NK-92 (cell line): ENCODE measurements around the gene MUCL3.
"Not testable (repeated sequence)": the region's sequence is repeated elsewhere in the genome, so short reads cannot be mapped to it uniquely, and the experiment has no call there.

Experiments used
- DNase-seq: peaks from one replicate; lab custom pipeline; 2025; ENCODE audit not compliant: unreplicated experiment; lab: John Stamatoyannopoulos, UW

Gene MUCL3

DNA sequence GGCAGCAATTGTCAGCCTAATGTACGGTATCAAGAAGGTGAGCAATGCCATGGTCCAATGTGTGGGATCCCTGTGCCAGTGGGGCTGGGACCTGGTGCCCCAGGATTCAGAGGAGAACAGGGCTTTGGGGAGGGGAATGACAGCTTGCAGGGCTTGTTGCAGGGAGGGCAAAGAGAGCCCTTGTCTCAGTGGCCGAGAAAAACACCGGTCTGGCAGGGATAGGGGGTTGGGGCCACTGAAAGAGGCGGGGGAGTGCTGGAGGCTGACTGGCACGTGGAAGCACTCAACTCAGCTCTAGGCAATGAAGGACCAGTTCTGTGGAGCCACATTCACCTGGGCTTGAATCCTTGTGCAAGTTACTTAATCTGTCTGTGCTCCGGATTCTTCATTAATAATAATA lies 3.5 kb upstream of the MUCL3 start:
- no peak for DNase-seq

DNA sequence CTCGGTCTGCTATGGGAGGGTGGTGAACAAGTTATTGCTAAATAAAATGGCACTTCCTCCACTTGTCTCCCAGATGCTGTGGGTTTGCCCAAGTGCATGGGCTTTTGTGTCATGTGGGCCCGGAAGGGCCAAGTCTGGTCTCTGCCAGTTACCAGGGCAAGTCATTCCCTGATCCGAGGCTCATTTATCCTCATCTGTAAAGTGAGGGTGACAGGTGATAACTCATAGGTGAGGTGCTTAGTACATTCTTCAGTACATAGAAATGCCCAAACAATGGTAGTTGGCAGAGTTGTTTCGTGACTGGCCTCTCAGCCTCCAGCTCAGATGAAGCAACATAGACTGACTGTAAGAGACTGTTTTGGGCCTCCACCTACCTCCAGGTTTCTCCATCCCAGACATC lies 2.0 kb upstream of the MUCL3 start:
- DNase-seq = no peak

DNA sequence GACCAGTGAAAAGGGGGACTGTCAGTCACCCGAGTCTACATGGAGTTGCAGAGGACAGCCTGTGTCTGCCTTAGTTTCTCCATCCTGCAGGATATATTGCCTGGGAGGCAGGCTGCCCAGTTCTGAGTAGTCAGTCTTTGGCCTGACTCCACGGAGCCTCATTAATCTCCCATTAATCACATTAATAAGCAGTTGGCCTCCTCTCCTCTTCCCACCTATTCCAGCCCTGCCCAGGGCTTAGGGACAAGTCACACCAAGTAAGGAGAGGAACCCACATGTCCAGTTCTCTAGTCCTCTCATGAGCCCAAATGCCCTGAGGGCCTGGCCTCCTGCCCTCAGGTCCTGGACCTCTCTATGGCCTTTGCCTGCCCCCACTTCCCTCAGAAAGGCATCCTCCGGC lies 1.3 kb upstream of the MUCL3 start:
- no peak for DNase-seq

DNA sequence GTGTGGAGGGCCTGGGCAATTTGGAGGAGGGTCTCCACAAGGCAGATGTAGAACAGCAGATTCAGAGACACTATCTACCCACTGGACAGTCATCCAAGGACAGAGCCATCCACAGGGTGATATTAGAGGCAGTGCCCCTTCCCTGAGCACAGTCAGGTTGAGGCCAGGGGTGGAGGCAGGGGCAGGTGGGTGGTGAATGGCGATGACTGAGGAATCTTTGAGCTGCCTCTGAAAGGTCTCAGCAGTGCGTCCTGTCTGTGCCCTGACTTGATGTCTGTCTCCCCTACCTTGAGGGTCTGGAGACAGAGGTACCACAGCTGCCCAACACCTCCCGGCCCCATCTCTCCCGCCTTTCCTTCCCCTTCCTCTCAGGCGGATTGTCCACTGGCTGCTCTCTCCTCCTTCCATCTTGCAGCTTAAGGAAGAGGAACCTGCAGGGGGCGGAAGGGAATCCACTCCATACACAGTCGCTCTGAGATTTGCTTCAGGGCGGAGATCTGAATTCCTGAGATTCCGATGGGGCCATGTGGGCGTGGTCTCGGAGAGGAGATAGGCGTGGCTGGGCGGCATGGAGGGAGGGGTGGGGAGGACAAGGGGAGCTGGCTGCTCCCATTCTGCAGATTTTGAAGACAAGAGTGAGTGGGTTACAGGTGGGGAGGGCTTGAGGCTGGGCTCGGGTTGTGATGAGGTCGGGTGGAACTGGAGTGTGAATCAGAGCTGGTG lies 1.7 kb downstream of the MUCL3 start:
- DNase-seq = no peak

DNA sequence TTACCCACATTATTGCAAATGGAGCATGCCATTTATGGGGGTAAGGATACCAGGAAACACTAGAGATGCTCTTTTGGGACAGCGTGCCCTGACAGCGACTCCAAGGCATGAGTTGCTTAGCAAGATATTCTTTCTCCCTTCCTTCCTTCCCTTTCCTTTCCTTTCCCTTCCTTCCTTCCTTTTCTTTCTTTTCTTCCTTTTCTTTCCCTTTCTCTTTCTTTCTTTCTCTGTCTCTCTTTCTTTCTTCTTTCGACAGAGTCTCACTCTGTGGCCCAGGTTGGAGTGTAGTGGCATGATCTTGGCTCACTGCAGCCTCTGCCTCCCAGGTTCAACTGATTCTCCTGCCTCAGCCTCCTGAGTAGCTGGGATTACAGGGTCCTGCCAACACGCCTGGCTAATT lies 3.3 kb downstream of the MUCL3 start:
- no peak for DNase-seq

DNA sequence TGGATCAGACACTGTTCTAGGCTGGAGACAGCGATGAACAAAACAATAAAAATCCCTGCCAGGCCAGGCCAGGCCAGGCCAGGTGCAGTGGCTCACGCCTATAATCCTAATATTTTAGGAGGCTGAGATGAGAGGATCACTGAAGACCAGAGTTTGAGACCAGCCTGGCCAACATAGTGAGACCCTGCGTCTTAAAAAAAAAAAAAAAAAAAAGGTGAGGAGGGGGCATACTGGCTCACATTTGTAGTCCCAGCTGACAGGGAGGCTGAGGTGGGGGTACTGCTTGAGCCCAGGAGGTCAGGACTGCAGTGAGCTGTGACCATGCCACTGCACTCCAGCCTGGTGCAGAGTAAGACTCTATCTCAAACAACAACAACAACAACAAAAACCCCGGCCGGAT lies 4.5 kb downstream of the MUCL3 start:
- no peak for DNase-seq

DNA sequence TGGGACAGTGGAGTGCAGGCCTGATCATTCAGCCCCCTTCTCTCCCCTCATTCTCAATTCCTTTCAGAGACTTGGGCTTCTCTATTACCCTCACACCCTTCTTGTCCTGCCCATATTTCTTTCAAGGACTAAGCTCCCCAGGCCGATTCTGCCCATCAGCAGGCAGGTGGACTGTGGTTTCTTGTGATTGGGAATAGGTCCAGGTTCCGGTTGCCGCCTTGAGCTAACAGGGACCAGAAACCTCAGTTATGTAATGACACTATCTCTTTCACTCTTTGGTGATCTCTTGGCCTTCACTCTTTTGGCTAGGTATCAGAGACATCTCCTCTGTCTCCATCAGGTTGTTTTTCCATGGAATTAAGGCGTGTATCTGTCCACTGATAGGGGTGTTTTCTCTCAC lies 6.5 kb downstream of the MUCL3 start:
- DNase-seq = no peak

DNA sequence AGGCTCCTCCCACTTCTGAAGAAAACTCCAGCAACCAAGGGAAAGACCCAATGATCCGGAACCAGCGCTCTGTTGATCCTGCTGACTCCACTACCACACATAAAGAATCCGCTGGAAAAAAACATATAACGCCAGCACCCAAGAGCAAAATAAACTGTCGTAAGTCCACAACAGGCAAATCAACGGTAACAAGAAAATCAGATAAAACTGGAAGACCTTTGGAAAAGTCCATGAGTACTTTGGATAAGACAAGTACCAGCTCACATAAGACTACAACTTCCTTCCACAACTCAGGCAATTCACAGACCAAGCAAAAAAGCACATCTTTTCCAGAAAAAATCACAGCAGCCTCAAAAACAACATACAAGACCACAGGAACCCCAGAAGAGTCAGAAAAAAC lies 8.0 kb downstream of the MUCL3 start:
- no peak for DNase-seq

DNA sequence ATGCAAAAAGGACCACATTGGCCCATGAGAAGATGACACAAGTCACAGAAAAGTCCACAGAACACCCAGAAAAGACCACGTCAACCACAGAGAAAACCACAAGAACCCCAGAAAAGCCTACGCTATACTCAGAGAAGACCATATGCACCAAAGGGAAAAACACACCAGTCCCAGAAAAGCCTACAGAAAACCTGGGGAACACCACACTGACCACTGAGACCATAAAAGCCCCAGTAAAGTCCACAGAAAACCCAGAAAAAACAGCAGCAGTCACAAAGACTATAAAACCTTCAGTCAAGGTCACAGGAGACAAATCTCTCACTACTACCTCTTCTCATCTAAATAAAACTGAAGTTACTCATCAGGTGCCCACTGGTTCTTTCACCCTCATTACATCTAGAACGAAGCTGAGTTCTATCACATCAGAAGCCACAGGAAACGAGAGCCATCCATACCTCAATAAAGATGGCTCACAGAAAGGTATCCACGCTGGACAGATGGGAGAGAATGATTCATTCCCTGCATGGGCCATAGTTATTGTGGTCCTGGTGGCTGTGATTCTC lies 11.2 kb downstream of the MUCL3 start:
- DNase-seq = no peak

DNA sequence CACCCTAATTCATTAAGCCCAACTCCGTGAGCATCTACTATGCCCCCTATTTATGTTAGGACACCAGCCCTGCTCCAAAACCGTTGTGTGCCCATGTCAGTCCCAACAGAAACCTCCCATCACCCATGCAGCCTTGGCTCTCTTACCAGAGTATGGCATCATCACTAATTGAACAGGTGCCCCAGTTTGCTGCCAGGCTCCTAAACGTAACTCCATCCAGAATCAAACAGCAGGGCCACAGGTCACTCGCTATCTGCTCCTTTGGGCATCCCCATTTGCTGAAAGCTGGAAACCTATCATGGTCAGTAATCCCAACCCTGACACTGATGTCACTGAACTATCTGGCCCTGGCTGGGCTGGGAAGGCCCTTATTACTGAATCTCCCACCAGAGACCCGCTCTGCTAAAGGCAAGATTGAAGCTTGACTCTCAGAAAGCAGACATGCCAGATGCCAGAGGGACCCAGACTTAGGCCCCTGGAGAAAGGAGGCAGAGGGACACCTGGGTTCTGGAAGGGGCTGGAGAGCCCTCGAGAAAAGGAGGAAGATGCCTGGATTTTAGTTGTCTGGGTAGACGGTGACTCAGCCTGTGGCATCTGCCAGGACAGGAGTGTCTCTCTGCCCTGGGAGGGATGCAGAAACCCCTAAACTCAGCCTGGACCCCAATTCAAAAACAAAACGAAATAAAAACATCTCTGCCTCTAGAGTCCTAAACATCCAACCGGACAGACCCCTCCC lies 14.0 kb downstream of the MUCL3 start:
- DNase-seq = no peak

DNA sequence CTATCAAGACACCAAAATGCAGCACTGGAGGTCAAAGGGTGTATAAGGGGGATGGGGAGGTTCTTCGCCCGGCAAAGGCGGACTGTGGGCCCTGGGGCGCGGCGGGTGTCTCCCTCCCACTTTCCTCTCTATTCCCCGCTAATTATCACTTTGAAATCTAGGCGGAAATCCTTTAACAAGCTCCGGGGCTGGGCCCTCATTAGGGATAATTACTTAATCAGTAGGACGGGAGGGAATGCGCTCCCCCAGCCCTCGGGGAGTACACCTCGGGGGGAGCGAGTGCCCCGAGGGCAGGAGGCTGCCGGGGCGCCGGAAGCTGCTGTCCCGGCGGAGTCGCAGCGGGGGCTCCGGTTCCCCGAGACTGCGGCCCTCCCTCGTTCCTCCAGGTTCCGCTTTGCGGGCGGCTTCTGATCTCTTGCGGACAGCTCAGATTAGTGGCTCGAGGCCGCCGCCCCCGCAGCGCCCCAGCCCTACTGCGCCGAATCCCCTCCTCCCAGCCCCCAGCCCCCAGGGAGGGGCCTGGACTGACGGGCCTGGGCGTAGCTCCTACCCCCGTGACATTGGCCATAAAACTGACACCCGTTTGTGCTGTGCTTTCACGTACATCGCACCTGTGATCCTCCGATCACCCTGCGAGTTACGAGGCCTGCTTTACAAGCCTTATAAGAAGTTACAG lies 14.7 kb downstream of the MUCL3 start:
- DNase-seq = no peak

DNA sequence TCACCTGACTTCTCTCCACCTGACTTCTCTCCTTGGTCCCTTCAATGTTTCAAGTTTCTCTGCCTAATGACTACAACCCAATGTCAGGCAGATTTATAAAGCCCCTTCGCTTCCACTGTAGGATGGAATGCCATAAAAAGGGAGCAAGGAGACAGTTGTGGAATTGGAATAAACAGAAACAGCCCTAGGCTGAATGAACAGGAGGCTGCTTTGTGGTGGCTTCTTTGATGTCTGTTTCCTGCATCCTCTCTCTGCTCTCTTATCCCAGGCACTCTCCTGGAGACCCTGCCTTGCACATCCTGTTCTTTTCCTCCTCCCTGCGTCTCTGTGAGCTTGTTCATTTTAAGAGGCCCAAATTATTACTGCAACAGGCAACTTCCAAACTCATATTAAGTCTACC lies 16.9 kb downstream of the MUCL3 start:
- DNase-seq = no peak

DNA sequence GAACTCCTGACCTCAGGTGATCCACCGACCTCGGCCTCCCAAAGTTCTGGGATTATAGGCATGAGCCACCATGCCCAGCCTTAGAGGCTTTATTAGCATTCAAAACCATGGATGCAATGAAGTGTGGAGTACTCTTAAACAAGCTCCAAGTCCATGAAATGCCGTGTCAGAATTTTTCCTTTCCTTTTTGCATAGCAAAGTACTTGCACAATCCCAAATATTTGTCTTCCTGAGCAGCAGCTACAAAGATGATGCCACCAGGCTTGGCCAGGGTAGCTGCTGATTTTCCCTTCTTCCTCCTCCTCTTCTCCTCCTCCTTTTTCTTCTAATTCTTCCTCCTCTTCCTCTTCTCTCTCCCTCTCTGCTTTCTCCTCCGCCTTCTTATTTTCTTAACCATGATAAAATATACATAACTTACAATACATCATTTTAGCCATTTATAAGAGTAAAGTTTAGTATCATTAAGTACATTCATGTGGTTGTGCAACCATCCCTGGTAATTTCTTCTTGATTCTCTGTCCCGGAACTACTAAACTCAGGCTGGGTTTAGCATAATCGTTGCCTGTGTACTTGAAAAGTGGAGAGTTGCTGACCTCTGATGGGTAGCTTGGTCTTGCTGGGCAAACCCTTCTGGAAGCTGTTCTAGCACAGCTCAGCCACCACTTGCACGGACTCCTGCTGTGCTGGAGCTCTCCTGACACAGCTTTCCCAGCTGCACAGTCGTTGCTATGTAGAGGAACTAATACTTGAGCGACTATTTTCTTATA lies 20.3 kb downstream of the MUCL3 start:
- DNase-seq = no peak

DNA sequence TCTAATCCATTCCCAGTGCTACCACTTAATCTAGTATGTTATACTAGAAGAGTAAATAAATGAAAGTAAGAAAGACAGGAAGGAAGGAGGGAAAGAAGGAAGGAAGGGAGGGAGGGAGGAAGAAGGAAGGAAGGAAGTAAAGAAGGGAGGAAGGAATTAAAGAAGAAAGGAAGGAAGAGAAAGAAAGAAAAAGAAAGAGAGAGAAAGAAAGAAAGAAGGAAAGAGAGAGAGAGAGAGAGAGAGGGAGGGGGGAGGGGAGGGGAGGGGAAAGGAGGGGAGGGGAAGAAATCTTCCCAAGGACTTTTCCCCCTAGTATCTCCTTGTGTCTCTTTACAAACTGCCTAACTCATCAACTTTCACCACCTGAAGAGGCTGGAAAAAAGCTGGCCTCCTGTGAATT lies 21.9 kb downstream of the MUCL3 start:
- DNase-seq = no peak

DNA sequence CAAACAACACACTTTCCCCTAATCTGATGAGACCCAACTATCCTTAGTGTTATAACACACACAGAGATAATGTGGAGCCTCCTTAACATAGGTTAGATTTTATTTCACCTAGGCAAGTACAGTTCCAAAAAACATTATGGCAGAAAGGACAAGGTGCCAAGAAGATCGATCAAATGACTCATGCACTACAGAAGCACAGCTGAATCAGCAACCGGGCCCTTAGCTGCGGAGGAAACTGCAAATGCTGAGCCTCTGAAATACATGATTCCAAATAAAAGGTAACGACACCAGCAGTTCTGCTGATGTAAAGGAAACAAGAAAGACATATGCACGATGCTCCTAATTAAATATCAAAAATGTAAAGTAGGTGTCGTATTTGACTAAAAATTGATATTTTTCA lies 22.9 kb downstream of the MUCL3 start:
- DNase-seq = no peak

DNA sequence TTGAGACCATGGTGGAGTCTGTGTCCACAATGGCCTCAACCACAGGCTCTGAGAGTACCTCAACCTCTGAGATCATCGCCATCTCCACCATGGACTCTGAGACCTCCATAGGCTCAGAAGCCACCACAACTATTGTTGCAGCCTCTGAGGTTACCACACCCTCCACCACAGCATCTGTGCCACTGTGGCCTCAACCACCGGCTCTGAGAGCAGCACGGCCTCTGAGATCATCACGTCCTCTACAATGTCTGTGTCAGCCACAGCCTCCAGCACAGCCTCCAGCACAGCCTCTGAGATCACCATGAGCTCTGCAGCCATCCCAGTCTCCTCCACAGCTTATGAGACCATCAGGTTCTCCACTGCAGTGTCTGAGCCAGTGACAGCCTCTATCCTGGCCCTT lies 23.3 kb downstream of the MUCL3 start:
- no peak for DNase-seq

DNA sequence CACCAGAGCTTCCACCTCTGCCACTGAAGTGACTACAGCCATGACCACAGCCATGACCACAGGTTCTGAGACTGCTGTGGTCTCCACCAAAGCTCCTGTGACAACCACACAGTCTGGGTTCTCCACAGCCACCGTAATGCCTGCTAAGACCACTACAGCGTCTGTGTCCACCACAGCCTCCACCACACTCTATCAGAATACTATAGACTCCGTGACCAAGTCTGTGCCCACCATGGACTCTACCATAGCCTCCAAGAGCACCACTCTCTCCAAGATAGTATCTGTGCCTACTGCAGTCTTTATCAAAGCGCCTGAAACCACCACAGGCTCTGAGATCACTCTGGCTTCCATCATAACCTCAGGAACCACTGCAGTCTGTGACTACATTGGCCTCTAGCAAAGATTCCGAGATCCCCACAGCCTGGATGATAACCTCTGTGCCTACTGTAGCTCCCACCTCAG lies 24.4 kb downstream of the MUCL3 start:
- DNase-seq = no peak

DNA sequence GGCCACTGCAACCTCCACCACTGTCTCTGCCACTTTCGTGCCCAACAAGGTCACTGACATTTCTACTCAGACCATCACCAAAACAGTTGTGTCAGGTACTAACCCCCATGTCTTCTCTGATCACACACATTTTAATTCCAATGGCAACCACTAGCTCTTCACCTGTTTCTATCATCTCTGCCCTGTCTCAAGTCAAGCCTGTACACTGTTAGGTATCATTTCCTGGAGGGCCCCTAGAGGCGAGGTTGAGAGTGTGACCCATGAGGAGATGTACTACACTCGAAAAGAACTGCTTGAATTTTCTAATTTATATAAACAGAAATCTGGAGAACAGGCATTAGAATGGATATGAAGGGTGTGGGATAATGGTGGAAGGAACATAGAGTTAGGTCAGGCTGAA lies 25.4 kb downstream of the MUCL3 start:
- DNase-seq = no peak

DNA sequence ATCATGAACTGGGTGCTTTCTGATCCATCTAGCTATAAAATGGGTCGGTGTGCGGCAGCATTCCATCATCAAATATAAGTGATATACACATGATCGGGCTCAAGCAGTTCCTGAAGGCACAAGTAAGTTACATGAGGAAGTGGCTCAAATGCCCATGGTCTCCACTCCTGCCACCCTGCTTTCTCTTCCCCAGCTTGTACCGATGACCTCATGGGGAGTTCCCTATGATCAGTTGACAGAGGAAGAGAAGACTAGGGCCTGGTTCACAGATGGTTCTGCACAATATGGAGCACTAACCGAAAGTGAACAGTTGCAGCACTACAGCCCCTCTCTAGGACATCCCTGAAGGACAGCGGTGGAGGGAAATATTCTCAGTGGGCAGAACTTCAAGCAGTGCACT lies 28.4 kb downstream of the MUCL3 start:
- DNase-seq = not testable (repeated sequence)

DNA sequence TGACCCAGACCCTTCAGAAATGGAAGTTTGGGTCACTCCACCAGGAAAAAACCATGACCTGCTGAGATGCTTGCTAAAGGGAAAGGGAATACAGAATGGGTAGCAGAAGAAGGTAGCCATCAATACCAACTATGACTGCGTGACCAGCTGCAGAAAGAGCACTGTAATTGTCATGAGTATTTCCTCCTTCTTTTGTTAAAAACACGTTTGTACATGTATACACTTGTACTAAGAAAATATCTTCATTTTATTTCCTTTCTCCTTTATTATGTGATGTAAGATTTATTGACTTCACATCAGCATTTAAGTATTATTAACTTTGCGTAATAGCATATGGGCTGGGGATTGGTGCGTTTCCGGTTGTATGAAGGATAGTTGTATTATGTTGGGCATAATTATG lies 30.2 kb downstream of the MUCL3 start:
- no peak for DNase-seq

DNA sequence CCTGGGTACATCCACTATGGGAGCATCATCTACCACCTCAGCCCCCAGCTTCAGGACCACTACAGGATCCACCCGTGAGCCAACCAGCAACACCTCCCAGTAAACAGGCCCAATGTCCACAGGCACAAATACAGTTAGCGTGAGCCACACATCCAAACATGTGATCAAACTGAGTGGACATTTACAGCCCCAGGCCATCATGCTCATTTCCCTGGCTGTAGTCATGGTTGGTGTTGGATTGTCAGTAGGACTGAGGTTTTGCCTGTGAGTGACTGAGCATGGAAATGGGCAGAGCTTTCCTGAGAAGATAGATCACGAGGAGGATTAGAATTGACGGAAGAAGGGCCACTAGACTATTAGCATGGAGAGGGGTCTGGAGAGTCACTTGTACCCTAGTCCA lies 32.0 kb downstream of the MUCL3 start:
- no peak for DNase-seq
